Activated naive CD8-positive, alpha-beta T cell treated with anti-CD3 and anti-CD28 coated beads for 36 hours (primary cell): Measurements from ENCODE around the gene REXO4. TPM values are rescaled to one million over a fixed set of nuclear protein-coding genes. Genes with fewer than 3 reads are reported as not detected.
A peak's percentile ranks its signal among the peaks of the same experiment; 100 is the strongest.
"Not testable (repeated sequence)": the region's sequence is repeated elsewhere in the genome, so short reads cannot be mapped to it uniquely, and the experiment has no call there.

Experiments used
- DNase-seq: peaks from one replicate; pipeline ENCODE4 v3.0.0; 2021
- H3K27ac Mint-ChIP-seq: one replicate; pipeline ENCODE4 v1.8.0; 2022; ENCODE audit warnings: mild to moderate bottlenecking, moderate library complexity, mixed read lengths
- H3K27me3 Mint-ChIP-seq: one replicate; pipeline ENCODE4 v1.8.0; 2022; ENCODE audit warnings: mild to moderate bottlenecking, mixed read lengths
- H3K36me3 Mint-ChIP-seq: one replicate; pipeline ENCODE4 v1.8.0; 2021; ENCODE audit warnings: mild to moderate bottlenecking, mixed read lengths
- H3K4me1 Mint-ChIP-seq: one replicate; pipeline ENCODE4 v1.8.0; 2021; ENCODE audit warnings: mixed read lengths
- H3K4me3 Mint-ChIP-seq: one replicate; pipeline ENCODE4 v1.8.0; 2022; ENCODE audit warnings: mild to moderate bottlenecking, moderate library complexity, mixed read lengths
- H3K9me3 Mint-ChIP-seq: one replicate; pipeline ENCODE4 v1.8.0; 2022; ENCODE audit warnings: mixed read lengths
- total RNA-seq, 2 experiments: library from RNA; stranded (reverse); gene quantifications; one replicate each; pipeline ENCODE4 v1.2.3, GENCODE V29; 2021

REXO4 gene
- total RNA-seq, 2 experiments from 2014 or later: 45.3 to 47.7 TPM

DNA sequence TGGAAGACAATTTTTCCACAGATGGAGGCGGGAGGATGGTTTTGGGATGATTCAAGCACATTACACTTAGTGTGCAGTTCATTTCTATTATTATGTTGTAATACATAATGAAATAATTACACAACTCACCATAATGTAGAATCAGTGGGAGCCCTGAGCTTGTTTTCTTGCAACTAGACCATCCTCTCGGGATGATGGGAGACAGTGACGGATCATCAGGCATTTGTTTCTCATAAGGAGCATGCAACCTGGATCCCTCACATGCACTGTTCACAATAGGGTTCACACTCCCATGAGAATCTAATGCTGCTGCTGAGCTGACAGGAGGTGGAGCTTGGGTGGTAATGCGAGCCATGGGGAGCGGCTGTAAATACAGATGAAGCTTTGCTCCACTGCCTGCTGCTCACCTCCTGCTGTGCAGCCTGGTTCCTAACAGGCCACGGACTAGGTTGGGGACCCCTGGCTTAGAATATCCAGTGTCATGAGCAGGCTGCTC is 40.0 kb downstream of the REXO4 start:
- peaks cover 11% of the 10 kb centered on the region for H3K4me1 Mint-ChIP-seq
- H3K27ac Mint-ChIP-seq: no peak overlapping the region
- DNase-seq: no peak
- peaks cover 17% of the 10 kb centered on the region for H3K36me3 Mint-ChIP-seq
- no peaks in the 10 kb centered on the region for H3K9me3 Mint-ChIP-seq
- H3K4me3 Mint-ChIP-seq: no peak overlapping the region
- peaks cover 3% of the 10 kb centered on the region for H3K27me3 Mint-ChIP-seq

DNA sequence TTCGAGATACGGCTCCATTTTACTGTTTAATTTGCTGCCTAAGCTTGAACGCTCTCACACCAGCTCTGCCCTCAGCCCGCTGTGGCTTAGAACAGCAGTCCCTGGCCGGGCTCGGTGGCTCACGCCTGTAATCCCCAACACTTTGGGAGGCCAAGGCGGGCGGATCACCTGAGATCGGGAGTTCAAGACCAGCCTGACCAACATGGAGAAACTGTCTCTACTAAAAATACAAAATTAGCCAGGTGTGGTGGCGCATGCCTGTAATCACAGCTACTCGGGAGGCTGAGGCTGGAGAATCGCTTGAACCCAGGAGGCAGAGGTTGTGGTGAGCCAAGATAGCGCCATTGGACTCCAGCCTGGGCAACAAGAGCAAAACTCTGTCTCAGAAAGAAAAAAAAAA is 40.5 kb downstream of the REXO4 start:
- not testable (repeated sequence) for H3K27ac Mint-ChIP-seq, DNase-seq, H3K27me3 Mint-ChIP-seq, H3K9me3 Mint-ChIP-seq
- peaks cover 22% of the 10 kb centered on the region for H3K36me3 Mint-ChIP-seq
- peaks cover 16% of the 10 kb centered on the region for H3K4me1 Mint-ChIP-seq
- peak overlapping the region; percentile 57 for H3K4me3 Mint-ChIP-seq

DNA sequence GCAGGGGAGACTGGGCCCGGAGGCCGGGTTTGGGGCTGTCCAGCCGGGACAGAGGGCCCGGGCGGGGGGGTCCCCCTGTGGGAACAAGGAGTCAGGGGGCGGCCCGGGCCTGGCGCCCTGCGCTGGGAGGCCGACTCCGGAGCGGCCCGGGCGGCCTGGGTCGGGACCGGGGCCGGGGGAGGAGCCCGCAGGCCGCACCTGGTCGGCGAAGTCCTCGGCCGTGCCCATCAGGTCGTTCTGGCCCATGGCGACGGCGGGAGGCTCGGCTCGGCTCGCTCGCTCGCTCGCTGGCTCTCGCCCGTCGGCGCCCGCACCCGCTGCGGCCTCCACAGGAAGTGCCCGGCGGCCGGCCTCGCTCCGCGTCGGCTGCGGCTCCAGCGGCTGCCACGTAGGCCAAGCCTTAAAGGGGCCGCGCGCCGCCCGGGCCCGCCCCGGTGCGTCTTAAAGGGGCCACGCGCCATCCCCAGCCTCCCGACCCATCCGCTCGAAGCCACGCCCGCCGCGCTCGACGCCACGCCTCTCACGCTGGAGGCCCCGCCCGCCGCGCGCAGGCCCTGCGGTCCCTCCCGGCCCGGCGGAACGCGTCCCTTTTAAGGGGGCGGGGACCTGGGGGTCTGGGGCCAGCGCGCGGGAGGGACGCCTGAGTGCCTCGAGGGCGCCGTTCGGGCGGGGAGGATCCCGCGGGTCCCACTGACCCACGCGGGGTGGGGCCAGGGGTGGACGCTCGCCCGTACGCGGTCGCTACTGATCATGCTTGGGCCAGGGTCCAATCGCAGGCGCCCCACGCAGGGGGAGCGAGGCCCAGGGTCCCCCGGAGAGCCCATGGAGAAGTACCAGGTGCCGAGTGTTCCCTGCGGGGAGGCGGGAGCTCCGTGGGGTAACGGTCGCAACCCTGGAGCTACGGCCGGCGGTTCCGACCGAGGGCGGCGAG is 41.8 kb downstream of the REXO4 start, which contains the start of the genes STKLD1 and SURF4:
Gene STKLD1 (plus strand): TSS at position 643 of the 931 bp plus-strand sequence. CDS start 108 bp downstream, at position 751.
Gene SURF4 (minus strand): TSS at position 337 of the 931 bp plus-strand sequence. CDS start 91 bp downstream, at position 246.
- Mint-ChIP-seq H3K27ac (peak within 1 kb of the TSS; percentile 98), H3K9me3 (no peaks in the 10 kb centered on the region), H3K4me3 (peak within 1 kb of the TSS; percentile 98), H3K4me1 (peaks cover 28% of the 10 kb centered on the region), H3K36me3 (peaks cover 29% of the 10 kb centered on the region), H3K27me3 (peaks cover 3% of the 10 kb centered on the region)
- peak; percentile 97 for DNase-seq

DNA sequence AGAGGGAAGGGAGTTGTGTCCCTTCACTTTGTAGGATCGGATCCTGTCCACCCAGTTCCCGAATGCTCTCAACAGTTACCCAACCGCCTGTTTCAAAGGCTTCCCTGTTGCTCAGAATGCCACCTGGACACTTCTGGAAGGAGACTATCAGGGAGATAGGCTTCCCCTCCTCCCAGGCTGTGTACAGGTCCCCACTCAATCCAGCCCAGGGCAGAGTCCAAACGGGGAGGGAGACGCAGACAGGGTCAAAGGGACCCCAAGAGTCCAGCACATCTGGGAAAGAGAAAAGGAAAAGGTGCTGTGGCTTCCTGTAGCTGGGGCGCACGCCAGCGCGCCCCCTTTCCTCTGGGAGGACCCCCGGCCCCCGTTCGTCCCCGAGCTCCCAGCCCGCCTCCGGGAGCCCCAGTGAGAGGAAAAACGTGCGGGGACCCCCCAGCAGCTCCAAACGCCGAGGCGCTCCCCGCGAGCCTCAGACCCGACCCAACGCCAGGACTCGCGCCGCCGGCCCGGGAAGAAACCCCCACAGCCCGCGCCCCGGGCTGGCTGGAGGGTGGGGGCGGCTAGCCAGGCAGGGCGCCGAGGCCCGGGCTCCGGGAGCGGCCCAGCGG is 42.6 kb downstream of the REXO4 start:
- Mint-ChIP-seq H3K27me3 (peaks cover 3% of the 10 kb centered on the region), H3K9me3 (no peaks in the 10 kb centered on the region), H3K36me3 (peaks cover 36% of the 10 kb centered on the region), H3K4me3 (peak overlapping the region; percentile 98), H3K27ac (peak overlapping the region; percentile 98), H3K4me1 (peaks cover 35% of the 10 kb centered on the region)
- DNase-seq: peak; percentile 43

DNA sequence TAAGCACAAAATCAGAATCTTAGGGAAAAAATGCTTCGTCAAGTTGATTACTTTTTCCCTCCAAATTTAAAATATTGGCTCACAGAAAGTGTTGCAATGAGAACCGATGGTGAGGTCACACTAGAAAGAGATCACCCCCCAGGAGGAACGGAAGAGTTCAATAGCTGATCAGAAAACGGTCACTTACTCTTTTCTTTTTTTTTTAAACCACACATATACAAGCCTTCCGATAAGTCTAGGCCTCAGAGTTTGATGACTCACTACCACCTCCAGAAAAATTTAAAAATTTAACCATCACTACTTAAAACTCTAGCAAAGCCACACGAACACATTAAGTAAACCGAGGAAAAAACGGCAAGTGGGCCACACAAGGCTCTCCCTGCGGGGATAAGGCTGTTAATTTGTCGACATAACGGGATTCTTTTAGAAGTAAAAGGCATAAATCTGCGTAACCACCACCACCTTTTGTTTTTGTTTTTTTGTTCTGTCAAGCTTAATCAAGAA is 43.1 kb downstream of the REXO4 start:
- peaks cover 3% of the 10 kb centered on the region for H3K27me3 Mint-ChIP-seq
- H3K4me3 Mint-ChIP-seq: peak overlapping the region; percentile 98
- H3K9me3 Mint-ChIP-seq: no peaks in the 10 kb centered on the region
- H3K27ac Mint-ChIP-seq: peak overlapping the region; percentile 98
- peaks cover 42% of the 10 kb centered on the region for H3K36me3 Mint-ChIP-seq
- peaks cover 41% of the 10 kb centered on the region for H3K4me1 Mint-ChIP-seq
- DNase-seq: no peak

DNA sequence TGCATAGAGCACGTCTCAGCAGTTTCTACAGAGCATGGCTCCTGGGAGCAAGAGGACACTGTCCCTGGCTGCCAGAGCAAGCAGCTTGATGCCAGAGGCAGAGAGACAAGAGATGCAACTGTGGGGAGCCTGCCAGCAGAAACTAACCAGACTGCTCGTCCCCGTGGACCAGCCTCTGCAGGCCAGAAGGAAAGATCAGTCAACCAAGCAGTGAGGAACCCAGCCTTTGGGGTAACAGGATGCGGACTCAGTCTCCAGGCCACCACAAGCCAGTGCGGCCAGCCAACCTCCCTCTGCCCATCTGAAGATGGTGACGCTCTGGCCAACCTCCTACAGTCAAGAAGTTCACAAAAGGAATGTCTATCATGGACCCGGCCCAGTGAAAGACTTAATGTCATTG is 45.7 kb downstream of the REXO4 start:
- H3K27me3 Mint-ChIP-seq: peaks cover under 1% of the 10 kb centered on the region
- peak overlapping the region; percentile 95 for H3K27ac Mint-ChIP-seq
- DNase-seq: no peak
- H3K4me1 Mint-ChIP-seq: peaks cover 60% of the 10 kb centered on the region
- H3K4me3 Mint-ChIP-seq: peak overlapping the region; percentile 77
- no peaks in the 10 kb centered on the region for H3K9me3 Mint-ChIP-seq
- H3K36me3 Mint-ChIP-seq: peaks cover 56% of the 10 kb centered on the region

DNA sequence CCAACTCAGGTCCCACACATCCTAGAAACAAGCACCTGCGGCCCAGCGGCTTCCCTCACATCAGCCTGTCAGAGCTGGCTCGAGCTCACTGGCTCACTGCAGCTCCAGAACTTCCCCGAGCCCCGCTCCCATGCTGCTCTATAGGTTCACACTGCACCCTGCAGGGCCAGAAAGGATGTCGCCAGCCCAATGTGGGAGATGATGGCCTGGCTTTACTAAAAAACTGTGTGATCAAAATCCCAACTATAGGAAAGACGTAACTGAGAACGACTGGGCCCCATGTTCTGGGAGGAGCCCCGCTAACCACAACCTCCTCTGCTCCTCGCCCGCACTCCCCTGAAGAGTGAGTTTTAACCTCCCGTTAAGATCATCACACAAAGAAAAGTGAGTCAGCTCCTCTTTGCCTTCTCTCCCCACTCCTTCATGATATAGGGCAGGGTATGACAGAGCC is 46.5 kb downstream of the REXO4 start:
- peak overlapping the region; percentile 95 for H3K27ac Mint-ChIP-seq
- DNase-seq: peak; percentile 80
- H3K9me3 Mint-ChIP-seq: no peaks in the 10 kb centered on the region
- peaks cover 60% of the 10 kb centered on the region for H3K4me1 Mint-ChIP-seq
- peak overlapping the region; percentile 77 for H3K4me3 Mint-ChIP-seq
- peaks cover 56% of the 10 kb centered on the region for H3K36me3 Mint-ChIP-seq
- H3K27me3 Mint-ChIP-seq: no peaks in the 10 kb centered on the region

DNA sequence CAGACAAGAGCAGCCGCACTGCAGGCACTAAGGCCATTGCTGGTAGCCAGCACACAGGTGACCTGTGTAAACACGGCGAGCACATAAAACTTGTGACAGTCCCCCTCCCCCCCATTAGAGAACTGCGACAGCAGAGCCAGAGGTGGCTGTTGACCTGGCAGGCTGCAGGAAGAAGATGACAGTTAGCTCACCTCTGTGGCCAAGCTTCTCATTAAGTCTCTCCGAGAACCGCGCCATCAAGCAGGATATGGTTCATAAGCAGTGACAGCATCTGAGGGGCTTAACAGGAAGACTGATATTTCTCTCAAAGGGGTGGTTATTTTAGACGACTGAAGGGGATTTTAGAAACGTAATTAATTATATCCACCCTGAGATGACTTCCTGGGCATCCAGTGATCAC is 47.1 kb downstream of the REXO4 start:
- peaks cover 60% of the 10 kb centered on the region for H3K4me1 Mint-ChIP-seq
- no peaks in the 10 kb centered on the region for H3K9me3 Mint-ChIP-seq
- H3K27me3 Mint-ChIP-seq: no peaks in the 10 kb centered on the region
- peak overlapping the region; percentile 95 for H3K27ac Mint-ChIP-seq
- H3K4me3 Mint-ChIP-seq: peak overlapping the region; percentile 77
- H3K36me3 Mint-ChIP-seq: peaks cover 56% of the 10 kb centered on the region
- DNase-seq: peak; percentile 49

DNA sequence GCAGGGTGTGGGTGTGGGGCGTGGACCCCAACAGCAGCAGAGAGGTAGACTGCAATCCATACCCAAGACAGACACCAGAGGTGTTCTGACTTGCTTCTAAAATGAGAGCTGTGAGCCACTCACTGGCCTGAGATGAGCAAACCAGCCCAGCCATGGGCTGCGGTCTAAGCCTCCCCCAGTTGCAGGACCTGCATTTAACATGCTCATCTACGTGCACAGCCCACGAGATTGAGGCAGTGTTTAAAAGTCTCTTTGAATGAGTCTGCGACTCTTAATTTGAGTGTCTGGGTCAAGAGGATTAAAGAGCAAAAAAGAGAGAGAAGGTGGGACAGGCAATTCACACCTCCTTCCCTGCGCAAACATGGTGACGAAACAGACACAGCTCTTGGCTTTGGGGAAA is 47.9 kb downstream of the REXO4 start:
- H3K4me1 Mint-ChIP-seq: peaks cover 60% of the 10 kb centered on the region
- no peaks in the 10 kb centered on the region for H3K9me3 Mint-ChIP-seq

DNA sequence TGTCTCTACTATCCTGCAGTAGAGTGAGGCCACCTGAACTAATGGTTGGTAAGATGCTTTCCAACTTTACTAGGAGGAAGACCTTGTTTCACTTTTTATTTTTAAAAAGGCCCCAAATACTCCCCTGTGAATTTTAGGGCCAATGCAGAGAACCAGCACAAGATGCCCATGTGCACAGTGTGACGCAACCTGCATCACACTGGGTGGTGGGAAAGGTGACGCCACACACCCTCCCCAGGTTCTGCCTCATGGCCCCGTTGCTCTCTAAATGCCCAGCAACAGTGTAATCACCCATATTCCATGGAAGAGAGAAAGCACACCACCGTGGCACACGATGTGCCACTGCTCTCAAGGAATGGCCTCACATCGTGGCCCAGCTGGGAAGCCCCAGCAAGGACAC is 48.4 kb downstream of the REXO4 start:
- Mint-ChIP-seq H3K36me3 (peaks cover 52% of the 10 kb centered on the region), H3K9me3 (no peaks in the 10 kb centered on the region), H3K4me1 (peaks cover 58% of the 10 kb centered on the region)

More for the DNA sequence above, 47.9 kb downstream of the REXO4 start:
- Mint-ChIP-seq H3K27ac (peak overlapping the region; percentile 95), H3K4me3 (peak overlapping the region; percentile 77), H3K27me3 (no peaks in the 10 kb centered on the region), H3K36me3 (peaks cover 55% of the 10 kb centered on the region)
- DNase-seq: no peak

DNA sequence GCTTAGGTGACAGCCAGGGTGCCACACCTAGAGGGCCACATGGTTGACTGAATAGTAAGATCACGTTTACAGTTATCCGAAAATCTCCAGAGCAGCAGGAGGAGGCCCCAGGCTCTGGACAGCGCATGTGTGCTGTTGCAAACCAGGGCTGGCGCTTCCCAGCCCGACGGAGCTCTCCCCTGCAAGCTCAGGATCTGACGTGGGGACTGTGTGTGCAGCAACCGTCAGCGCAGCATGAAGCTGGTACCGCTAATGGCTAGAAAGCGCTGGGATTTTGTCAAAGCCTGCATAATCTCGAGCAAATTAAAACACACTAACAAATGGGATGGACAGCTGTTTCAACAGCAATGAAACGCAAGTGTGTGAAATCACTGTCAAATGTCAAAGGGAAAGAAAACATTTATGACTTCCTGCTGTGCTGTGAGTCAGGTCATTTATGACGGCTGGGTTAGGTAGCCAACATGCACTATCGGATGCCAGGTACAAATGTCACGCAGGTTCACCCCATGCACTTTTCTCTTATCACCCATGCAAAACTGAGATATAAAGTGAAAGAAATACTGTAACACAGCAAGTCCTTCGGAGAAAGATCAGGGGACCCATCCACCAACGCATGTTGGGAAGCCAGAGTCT is 49.4 kb downstream of the REXO4 start:
- no peak for DNase-seq
- Mint-ChIP-seq H3K4me1 (peaks cover 54% of the 10 kb centered on the region), H3K36me3 (peaks cover 49% of the 10 kb centered on the region), H3K27me3 (no peaks in the 10 kb centered on the region), H3K4me3 (peak overlapping the region; percentile 60), H3K27ac (peak overlapping the region; percentile 95), H3K9me3 (no peaks in the 10 kb centered on the region)

More for the DNA sequence above, 48.4 kb downstream of the REXO4 start:
- no peak for DNase-seq
- Mint-ChIP-seq H3K27me3 (no peaks in the 10 kb centered on the region), H3K27ac (peak overlapping the region; percentile 95), H3K4me3 (peak overlapping the region; percentile 32)

DNA sequence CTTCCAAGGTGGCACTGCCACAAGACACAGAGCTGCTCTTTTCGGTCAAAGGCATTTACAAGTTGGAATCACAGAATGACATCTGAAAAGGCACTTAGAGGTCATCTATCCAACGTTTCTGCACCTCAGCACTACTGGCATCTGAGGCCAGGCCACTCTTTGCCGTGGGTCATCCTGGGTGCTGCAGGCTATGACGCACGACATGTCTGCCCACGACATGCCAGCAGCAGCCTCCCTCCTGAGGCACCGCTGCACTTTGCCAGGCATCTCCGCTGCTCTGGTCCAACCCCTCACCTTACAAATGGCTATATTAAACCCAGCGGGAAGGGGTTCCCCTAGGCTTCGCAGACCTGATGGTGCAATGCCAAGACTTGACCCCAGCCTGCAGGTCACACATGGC is 50.0 kb downstream of the REXO4 start:
- H3K27me3 Mint-ChIP-seq: no peaks in the 10 kb centered on the region
- peaks cover 45% of the 10 kb centered on the region for H3K36me3 Mint-ChIP-seq
- no peak overlapping the region for H3K4me3 Mint-ChIP-seq
- peaks cover 49% of the 10 kb centered on the region for H3K4me1 Mint-ChIP-seq
- H3K9me3 Mint-ChIP-seq: no peaks in the 10 kb centered on the region
- H3K27ac Mint-ChIP-seq: no peak overlapping the region
- no peak for DNase-seq

DNA sequence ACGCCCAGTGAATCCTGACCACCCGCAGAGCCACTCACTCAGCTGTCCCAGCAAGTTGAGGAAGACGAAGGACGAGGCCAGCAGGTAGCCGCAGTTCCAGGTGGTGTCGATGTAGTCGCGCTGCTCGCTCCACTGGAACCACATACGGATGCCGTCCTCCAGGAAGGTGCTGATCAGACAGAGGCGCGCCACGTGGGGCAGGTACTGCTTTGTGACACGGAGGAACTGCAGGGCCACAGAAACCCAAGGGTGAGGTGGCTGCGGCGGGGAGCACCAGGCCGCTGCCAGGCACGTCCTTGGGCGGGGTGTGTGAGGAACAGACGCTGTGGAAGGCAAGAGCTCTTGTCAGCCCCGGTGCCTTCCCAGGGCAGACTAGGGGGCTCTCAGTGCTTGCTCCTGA is 50.6 kb downstream of the REXO4 start:
- Mint-ChIP-seq H3K4me3 (no peak overlapping the region), H3K36me3 (peaks cover 40% of the 10 kb centered on the region), H3K4me1 (peaks cover 43% of the 10 kb centered on the region), H3K9me3 (no peaks in the 10 kb centered on the region), H3K27me3 (no peaks in the 10 kb centered on the region), H3K27ac (no peak overlapping the region)
- DNase-seq: no peak

DNA sequence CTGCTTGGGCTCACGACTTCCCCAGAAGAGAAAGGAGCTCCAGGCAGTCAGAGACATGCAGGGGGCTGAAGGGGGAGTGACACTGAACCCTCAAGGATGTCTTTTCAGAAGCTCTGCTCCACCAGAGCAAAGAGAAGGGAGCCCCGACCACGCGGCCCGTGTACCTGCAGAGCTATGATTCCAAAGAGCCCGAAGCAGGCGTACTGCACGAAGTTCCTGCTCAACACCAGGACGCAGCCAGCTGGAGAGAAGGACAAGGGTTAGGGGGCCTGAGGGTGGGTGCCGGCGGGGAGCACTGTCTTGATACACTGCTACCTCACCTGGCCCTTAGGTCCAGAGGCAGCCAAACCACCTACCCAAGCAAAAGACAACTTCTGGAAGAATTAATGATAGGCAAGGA is 51.4 kb downstream of the REXO4 start:
- Mint-ChIP-seq H3K4me1 (peaks cover 41% of the 10 kb centered on the region), H3K4me3 (no peak overlapping the region), H3K27me3 (no peaks in the 10 kb centered on the region), H3K9me3 (no peaks in the 10 kb centered on the region), H3K27ac (no peak overlapping the region), H3K36me3 (peaks cover 36% of the 10 kb centered on the region)
- DNase-seq: no peak
